HEK293 (cell line): ENCODE measurements around the gene C14orf119.
A peak's percentile ranks its signal among the peaks of the same experiment; 100 is the strongest.

Source experiments
- ELK4 ChIP-seq: IDR thresholded peaks from 2 replicates; pipeline ENCODE4 v1.6.1; 2011; ENCODE audit warnings: mild to moderate bottlenecking, low read depth, low read length, borderline replicate concordance
- GLIS1 ChIP-seq: fragments of 450-650 bp; formaldehyde crosslinking; IDR thresholded peaks from 2 replicates; pipeline ENCODE4 v1.5.1; 2016; ENCODE audit warnings: missing biosample characterization, missing genetic modification characterization
- KLF1 ChIP-seq: fragments of 450-650 bp; formaldehyde crosslinking; IDR thresholded peaks from 2 replicates; pipeline ENCODE4 v1.5.1; 2016; ENCODE audit warnings: missing biosample characterization, missing genetic modification characterization
- SCRT1 ChIP-seq: fragments of 450-650 bp; formaldehyde crosslinking; IDR thresholded peaks from 2 replicates; pipeline ENCODE4 v1.5.1; 2016; ENCODE audit warnings: missing biosample characterization, missing genetic modification characterization, borderline replicate concordance
- TSHZ1 ChIP-seq: fragments of 450-650 bp; formaldehyde crosslinking; IDR thresholded peaks from 2 replicates; pipeline ENCODE4 v1.5.1; 2016; ENCODE audit warnings: missing biosample characterization, missing genetic modification characterization, borderline replicate concordance
- WT1 ChIP-seq: fragments of 450-650 bp; formaldehyde crosslinking; IDR thresholded peaks from 2 replicates; pipeline ENCODE4 v1.5.1; 2016; ENCODE audit warnings: missing biosample characterization, missing genetic modification characterization
- YY1 ChIP-seq: fragments of 450-650 bp; formaldehyde crosslinking; IDR thresholded peaks from 2 replicates; pipeline ENCODE4 v1.5.1; 2018; ENCODE audit warnings: missing biosample characterization, missing genetic modification characterization
- ZBTB21 ChIP-seq: fragments of 450-650 bp; formaldehyde crosslinking; IDR thresholded peaks from 2 replicates; pipeline ENCODE4 v1.5.1; 2017; ENCODE audit warnings: missing biosample characterization, missing genetic modification characterization
- ZBTB6 ChIP-seq: fragments of 450-650 bp; formaldehyde crosslinking; IDR thresholded peaks from 2 replicates; pipeline ENCODE4 v1.5.1; 2017; ENCODE audit warnings: missing biosample characterization, missing genetic modification characterization
- ZNF10 ChIP-seq: fragments of 450-650 bp; formaldehyde crosslinking; IDR thresholded peaks from 2 replicates; pipeline ENCODE4 v1.5.1; 2017; ENCODE audit warnings: missing biosample characterization, missing genetic modification characterization
- ZNF140 ChIP-seq: fragments of 450-650 bp; formaldehyde crosslinking; IDR thresholded peaks from 2 replicates; pipeline ENCODE4 v1.5.1; 2016; ENCODE audit warnings: missing biosample characterization, missing genetic modification characterization
- ZNF146 ChIP-seq: fragments of 450-650 bp; formaldehyde crosslinking; IDR thresholded peaks from 2 replicates; pipeline ENCODE4 v1.5.1; 2016; ENCODE audit warnings: missing biosample characterization, missing genetic modification characterization
- ZNF157 ChIP-seq: fragments of 450-650 bp; formaldehyde crosslinking; IDR thresholded peaks from 2 replicates; pipeline ENCODE4 v1.5.1; 2016; ENCODE audit warnings: missing biosample characterization, missing genetic modification characterization
- ZNF211 ChIP-seq: fragments of 450-650 bp; formaldehyde crosslinking; IDR thresholded peaks from 2 replicates; pipeline ENCODE4 v1.5.1; 2016; ENCODE audit warnings: low read depth, missing biosample characterization, missing genetic modification characterization
- ZNF223 ChIP-seq: fragments of 450-650 bp; formaldehyde crosslinking; IDR thresholded peaks from 2 replicates; pipeline ENCODE4 v1.5.1; 2016; ENCODE audit warnings: missing biosample characterization, missing genetic modification characterization
- ZNF302 ChIP-seq: fragments of 450-650 bp; formaldehyde crosslinking; IDR thresholded peaks from 2 replicates; pipeline ENCODE4 v1.5.1; 2016; ENCODE audit warnings: missing biosample characterization, missing genetic modification characterization, low read depth
- ZNF350 ChIP-seq: fragments of 450-650 bp; formaldehyde crosslinking; IDR thresholded peaks from 2 replicates; pipeline ENCODE4 v1.5.0; 2017; ENCODE audit warnings: missing biosample characterization, mild to moderate bottlenecking, missing genetic modification characterization
- ZNF366 ChIP-seq: fragments of 450-650 bp; formaldehyde crosslinking; conservative IDR thresholded peaks from 2 replicates; pipeline ENCODE4 v1.5.1; 2016; ENCODE audit warnings: missing biosample characterization, missing genetic modification characterization
- ZNF398 ChIP-seq: fragments of 450-650 bp; formaldehyde crosslinking; IDR thresholded peaks from 2 replicates; pipeline ENCODE4 v1.5.1; 2017; ENCODE audit warnings: missing biosample characterization, missing genetic modification characterization
- ZNF404 ChIP-seq: fragments of 450-650 bp; formaldehyde crosslinking; IDR thresholded peaks from 2 replicates; pipeline ENCODE4 v1.5.1; 2017; ENCODE audit warnings: missing biosample characterization, missing genetic modification characterization
- ZNF416 ChIP-seq: fragments of 450-650 bp; formaldehyde crosslinking; IDR thresholded peaks from 2 replicates; pipeline ENCODE4 v1.5.1; 2016; ENCODE audit warnings: missing biosample characterization, missing genetic modification characterization
- ZNF423 ChIP-seq: fragments of 450-650 bp; formaldehyde crosslinking; IDR thresholded peaks from 2 replicates; pipeline ENCODE4 v1.5.1; 2016; ENCODE audit warnings: missing biosample characterization, missing genetic modification characterization
- ZNF501 ChIP-seq: fragments of 450-650 bp; formaldehyde crosslinking; IDR thresholded peaks from 2 replicates; pipeline ENCODE4 v1.5.1; 2016; ENCODE audit warnings: missing biosample characterization, missing genetic modification characterization
- ZNF510 ChIP-seq: fragments of 450-650 bp; formaldehyde crosslinking; IDR thresholded peaks from 2 replicates; pipeline ENCODE4 v1.5.1; 2018; ENCODE audit warnings: mild to moderate bottlenecking, missing genetic modification characterization, missing biosample characterization; ENCODE audit not compliant: insufficient replicate concordance
- ZNF514 ChIP-seq: fragments of 450-650 bp; formaldehyde crosslinking; IDR thresholded peaks from 2 replicates; pipeline ENCODE4 v1.5.1; 2016; ENCODE audit warnings: missing biosample characterization, missing genetic modification characterization
- ZNF544 ChIP-seq: fragments of 450-650 bp; formaldehyde crosslinking; IDR thresholded peaks from 2 replicates; pipeline ENCODE4 v1.5.0; 2017; ENCODE audit warnings: missing biosample characterization, missing genetic modification characterization
- ZNF555 ChIP-seq: fragments of 450-650 bp; formaldehyde crosslinking; conservative IDR thresholded peaks from 2 replicates; pipeline ENCODE4 v1.5.1; 2017; ENCODE audit warnings: missing biosample characterization, mild to moderate bottlenecking, missing genetic modification characterization, inconsistent platforms
- ZNF580 ChIP-seq: fragments of 450-650 bp; formaldehyde crosslinking; IDR thresholded peaks from 2 replicates; pipeline ENCODE4 v1.5.1; 2016; ENCODE audit warnings: missing biosample characterization, missing genetic modification characterization
- ZNF624 ChIP-seq: fragments of 450-650 bp; formaldehyde crosslinking; IDR thresholded peaks from 2 replicates; pipeline ENCODE4 v1.5.1; 2017; ENCODE audit warnings: missing biosample characterization, missing genetic modification characterization
- ZNF629 ChIP-seq: fragments of 450-650 bp; formaldehyde crosslinking; IDR thresholded peaks from 2 replicates; pipeline ENCODE4 v1.5.1; 2017; ENCODE audit warnings: missing biosample characterization, missing genetic modification characterization
- ZNF747 ChIP-seq: fragments of 450-650 bp; formaldehyde crosslinking; IDR thresholded peaks from 2 replicates; pipeline ENCODE4 v1.5.1; 2016; ENCODE audit warnings: missing biosample characterization, missing genetic modification characterization
- ZNF777 ChIP-seq: fragments of 450-650 bp; formaldehyde crosslinking; IDR thresholded peaks from 2 replicates; pipeline ENCODE4 v1.5.1; 2017; ENCODE audit warnings: missing biosample characterization, missing genetic modification characterization, borderline replicate concordance
- ZNF830 ChIP-seq: fragments of 450-650 bp; IDR thresholded peaks from 2 replicates; pipeline ENCODE4 v1.5.0; 2018; ENCODE audit warnings: missing biosample characterization, missing genetic modification characterization, low read depth, mild to moderate bottlenecking, moderate library complexity
- ZSCAN30 ChIP-seq: fragments of 450-650 bp; IDR thresholded peaks from 2 replicates; pipeline ENCODE4 v1.5.1; 2018; ENCODE audit warnings: missing biosample characterization, mild to moderate bottlenecking, missing genetic modification characterization, moderate library complexity

C14orf119 gene

GRCh38 chr14:23095196-23096108 lies at the start of gene C14orf119 (continued):
- TF ChIP-seq SCRT1 (tag by site-specific recombination) (no peak), ZBTB6 (tag by site-specific recombination) (no peak), YY1 (no peak), ZSCAN30 (tag by site-specific recombination) (no peak), ZNF501 (tag by site-specific recombination) (no peak), ELK4 (peak; percentile 46; the same call in 1 of the 2 replicates), ZNF157 (tag by site-specific recombination) (no peak), ZNF510 (no peak), ZNF211 (tag by site-specific recombination) (no peak), ZNF629 (tag by site-specific recombination) (peak; percentile 48), ZNF777 (no peak), ZBTB21 (tag by site-specific recombination) (no peak), ZNF555 (tag by site-specific recombination) (no peak), ZNF830 (no peak), WT1 (no peak), ZNF624 (tag by site-specific recombination) (no peak), KLF1 (tag by site-specific recombination) (peak; percentile 39; the same call in 1 of the 2 replicates), ZNF514 (tag by site-specific recombination) (no peak), ZNF366 (tag by site-specific recombination) (no peak), ZNF146 (no peak), ZNF544 (no peak), ZNF423 (no peak), ZNF302 (no peak), ZNF350 (tag by site-specific recombination) (no peak), ZNF404 (tag by site-specific recombination) (no peak), ZNF416 (tag by site-specific recombination) (no peak), ZNF747 (tag by site-specific recombination) (no peak), ZNF140 (tag by site-specific recombination) (no peak), ZNF223 (tag by site-specific recombination) (no peak), TSHZ1 (tag by site-specific recombination) (no peak), ZNF10 (tag by site-specific recombination) (0 out of 2 replicates have a peak, but pooled peaks have one; percentile 20), ZNF398 (tag by site-specific recombination) (no peak), ZNF580 (tag by site-specific recombination) (no peak), GLIS1 (tag by site-specific recombination) (peak; percentile 59)
